GM18498 (cell line): Measurements from ENCODE around the gene FFAR4.

ENCODE experiments used
- ATAC-seq: cut with Tn5 transposase; IDR thresholded peaks from one replicate; pipeline ENCODE4 v1.9.1; 2021; ENCODE audit warnings: mild to moderate bottlenecking, moderate library complexity; ENCODE audit not compliant: unreplicated experiment

The FFAR4 gene

GRCh38 chr10:93599335-93599734, 32.9 kb downstream of the FFAR4 start:
- no peak for ATAC-seq

- ATAC-seq = no peak
Observed at GRCh38 chr10:93599778-93600177, 33.3 kb downstream of the FFAR4 start.

GRCh38 chr10:93600446-93601145, 34.1 kb downstream of the FFAR4 start:
- ATAC-seq = no peak

GRCh38 chr10:93601146-93601773, 34.8 kb downstream of the FFAR4 start, which contains the start of gene RBP4:
Gene RBP4 (minus strand): TSS chr10:93601235. CDS start chr10:93601028, 207 bp downstream.
- ATAC-seq = no peak

- no peak for ATAC-seq
Observed at GRCh38 chr10:93601774-93602162, 35.3 kb downstream of the FFAR4 start.

DNA sequence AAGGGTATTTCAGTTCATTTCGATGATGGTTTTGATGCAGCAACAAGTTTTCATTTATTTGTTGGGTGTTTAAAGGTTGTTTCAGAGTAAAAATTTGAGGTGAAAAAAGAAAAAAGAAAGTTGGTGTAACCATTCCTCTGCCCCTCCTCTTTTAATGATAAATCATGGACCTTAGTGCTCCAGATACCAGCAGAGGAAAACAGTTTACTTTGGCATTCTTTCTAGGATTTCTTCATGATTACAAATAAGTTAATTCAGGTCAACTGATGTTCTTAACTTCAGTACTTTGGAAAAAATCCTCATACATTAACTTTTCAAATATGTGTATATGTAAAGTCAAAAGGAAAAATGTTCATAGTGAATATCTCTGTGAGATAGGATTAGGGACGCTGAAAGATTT, 36.6 kb downstream of the FFAR4 start:
- no peak for ATAC-seq

DNA sequence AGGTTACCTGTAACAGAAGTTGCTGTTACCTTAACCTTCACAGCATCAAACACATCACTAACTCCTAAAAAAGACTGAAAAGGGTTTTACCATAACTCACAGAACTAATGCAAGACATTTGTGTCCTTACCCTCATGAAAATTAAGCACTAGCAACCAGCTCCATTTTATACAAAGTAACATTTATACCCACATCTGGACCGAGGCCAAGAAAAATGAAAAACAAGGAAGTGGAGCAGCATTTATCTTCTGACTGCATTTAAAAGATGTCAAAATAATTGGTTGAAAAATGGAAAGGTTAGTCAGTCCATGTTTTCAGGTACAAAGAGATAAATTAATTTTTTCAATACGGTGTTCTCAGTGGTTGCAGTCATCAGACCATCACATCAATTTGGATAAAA, 37.7 kb downstream of the FFAR4 start:
- ATAC-seq = no peak

DNA sequence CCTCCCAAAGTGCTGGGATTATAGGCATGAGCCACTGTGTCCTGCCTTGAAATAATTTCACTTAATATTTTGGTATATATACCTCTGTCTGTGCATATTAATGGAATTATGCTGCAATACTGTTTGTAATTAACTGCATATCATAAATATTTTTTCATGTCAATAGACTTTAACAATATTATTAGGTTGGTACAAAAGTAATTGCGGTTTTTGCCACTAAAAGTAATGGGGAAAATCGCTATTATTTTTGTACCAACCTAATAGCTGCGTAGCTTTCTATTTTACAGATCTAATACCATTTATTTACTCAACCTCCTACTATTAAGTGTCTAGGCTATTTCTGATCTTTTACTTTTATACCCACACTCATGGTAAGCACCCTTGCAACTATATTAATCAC, 42.0 kb downstream of the FFAR4 start:
- ATAC-seq = no peak

GRCh38 chr10:93612311-93612710, 45.8 kb downstream of the FFAR4 start, which contains the start of gene PDE6C:
Gene PDE6C (plus strand): TSS chr10:93612537. CDS start chr10:93612726, 189 bp downstream.
- no peak for ATAC-seq

GRCh38 chr10:93613126-93613525, 46.7 kb downstream of the FFAR4 start:
- ATAC-seq = no peak

DNA sequence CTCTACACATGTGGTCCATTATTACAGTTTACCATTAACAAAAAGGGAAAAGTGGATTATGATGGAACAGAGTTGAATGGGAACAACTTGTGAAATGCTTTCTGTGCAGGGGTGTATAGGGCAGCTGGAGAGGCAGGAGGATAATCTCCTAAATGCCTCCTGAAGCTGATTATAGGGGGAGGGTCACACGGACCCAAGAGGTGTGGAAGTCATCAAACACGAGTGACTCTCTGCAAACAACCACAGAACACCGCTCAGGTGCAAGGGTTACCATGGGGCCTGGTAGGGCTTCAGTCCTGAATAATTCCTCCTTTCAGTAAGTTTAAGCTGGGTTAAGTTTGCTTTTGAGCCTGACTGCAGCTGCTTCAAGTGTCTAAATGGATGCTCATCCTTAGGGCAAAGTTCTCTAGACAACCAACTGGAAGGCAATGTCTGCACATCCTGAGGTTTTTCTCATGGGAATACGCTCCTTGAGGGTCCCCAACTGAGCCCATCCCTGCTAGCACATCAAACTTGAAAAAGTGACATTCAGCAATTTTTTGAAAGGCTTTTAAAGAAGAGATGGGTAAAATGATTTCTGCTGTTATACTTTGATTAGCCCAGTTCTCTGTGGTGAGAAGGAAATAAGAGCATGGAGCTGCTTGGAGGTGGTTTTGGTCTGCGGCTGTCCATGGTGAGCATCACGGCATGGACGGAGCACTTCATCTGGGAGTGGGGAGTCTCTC, 47.8 kb downstream of the FFAR4 start:
- ATAC-seq = no peak

DNA sequence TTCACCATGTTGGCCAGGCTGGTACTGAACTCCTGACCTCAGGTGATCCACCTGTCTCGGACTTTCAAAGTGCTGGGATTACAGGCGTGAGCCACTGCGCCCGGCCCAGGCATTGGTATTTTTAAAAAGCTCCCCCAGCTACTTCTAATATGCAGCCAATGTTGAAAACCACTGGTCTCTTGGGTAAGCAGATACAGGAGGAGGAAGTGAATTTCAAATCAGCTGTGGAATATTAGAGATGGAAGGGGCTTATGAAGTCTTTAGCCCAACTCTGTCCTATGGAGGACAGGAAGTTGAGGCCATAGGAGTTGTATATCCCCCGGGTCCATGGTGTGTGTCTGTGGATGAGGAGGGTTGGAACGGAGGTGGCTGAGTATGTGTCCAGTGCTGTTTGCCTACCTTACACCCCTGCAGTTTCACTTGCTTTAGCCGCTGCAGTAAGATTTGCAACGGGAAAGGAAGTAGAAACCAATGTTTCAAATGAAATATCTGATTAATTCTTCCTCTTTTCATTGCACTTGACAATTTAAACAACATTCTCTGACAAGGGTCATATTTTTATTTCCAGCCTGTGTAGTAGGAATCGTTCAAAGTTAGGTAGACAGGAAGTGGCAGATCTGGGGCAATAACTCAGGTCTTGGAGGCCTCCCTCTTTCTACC, 49.2 kb downstream of the FFAR4 start:
- no peak for ATAC-seq

- no peak for ATAC-seq
Observed at GRCh38 chr10:93620925-93621324, 54.5 kb downstream of the FFAR4 start.

GRCh38 chr10:93622942-93623341, 56.5 kb downstream of the FFAR4 start:
- peak; percentile 57 for ATAC-seq

- ATAC-seq = no peak
Observed at GRCh38 chr10:93628858-93629257, 62.4 kb downstream of the FFAR4 start.

GRCh38 chr10:93629647-93630305, 63.3 kb downstream of the FFAR4 start:
- no peak for ATAC-seq

GRCh38 chr10:93630625-93631557, 64.4 kb downstream of the FFAR4 start:
- ATAC-seq = no peak
